Measurements from ENCODE around the gene ACACA. TPM values are rescaled to one million over a fixed set of nuclear protein-coding genes. Genes with fewer than 3 reads are reported as not detected.

ACACA gene
- total RNA-seq, 1 donor from 2014 or later, result 110 TPM

GRCh38 chr17:37060928-37061327 is 345.7 kb downstream of the ACACA start:
- peaks cover 9% of the 10 kb centered on the region for H3K27me3 ChIP-seq
- no peak overlapping the region for H3K4me3 ChIP-seq
- H3K9me3 ChIP-seq, result no peaks in the 10 kb centered on the region
- intact Hi-C loops (cut with DNase I), result no loop called here
- DNase-seq (no peak), ATAC-seq (no peak)
- H3K4me1 ChIP-seq, result no peaks in the 10 kb centered on the region
- H3K27ac ChIP-seq, result no peak overlapping the region
- peaks cover 12% of the 10 kb centered on the region for H3K36me3 ChIP-seq
- TF ChIP-seq CTCF (IDR thresholded peaks at IDR 0.05), result no peak

GRCh38 chr17:37060094-37060493 is 346.5 kb downstream of the ACACA start:
- intact Hi-C loops (cut with DNase I), result no loop called here
- no peak overlapping the region for H3K4me3 ChIP-seq
- H3K36me3 ChIP-seq, result peaks cover 17% of the 10 kb centered on the region
- DNase-seq (no peak), ATAC-seq (no peak)
- TF ChIP-seq CTCF (IDR thresholded peaks at IDR 0.05), result no peak
- H3K27me3 ChIP-seq, result peaks cover 8% of the 10 kb centered on the region
- H3K4me1 ChIP-seq, result no peaks in the 10 kb centered on the region
- no peaks in the 10 kb centered on the region for H3K9me3 ChIP-seq
- no peak overlapping the region for H3K27ac ChIP-seq

DNA sequence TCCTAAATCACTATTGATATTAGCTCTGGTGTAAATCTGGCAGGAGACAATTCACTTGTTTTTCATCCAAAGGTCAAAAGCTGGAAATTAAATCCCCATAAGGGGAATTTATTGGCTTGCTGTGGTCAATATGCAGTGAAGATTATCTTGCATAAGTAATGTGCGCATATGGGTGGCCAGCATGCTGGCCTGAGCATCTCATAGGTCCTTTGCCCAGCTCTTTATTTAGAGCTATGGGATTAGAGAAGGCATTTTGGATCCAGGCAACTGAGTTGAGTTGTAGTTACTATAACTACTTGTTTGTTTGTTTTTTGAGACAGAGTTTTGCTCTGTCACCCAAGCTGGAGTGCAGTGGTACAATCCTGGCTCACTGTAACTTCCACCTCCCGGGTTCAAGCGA is 347.1 kb downstream of the ACACA start:
- peaks cover 2% of the 10 kb centered on the region for H3K27me3 ChIP-seq
- H3K36me3 ChIP-seq, result peaks cover 17% of the 10 kb centered on the region
- intact Hi-C loops (cut with DNase I), result no loop called here
- no peak overlapping the region for H3K27ac ChIP-seq
- no peaks in the 10 kb centered on the region for H3K9me3 ChIP-seq
- ATAC-seq (no peak), DNase-seq (no peak)
- H3K4me3 ChIP-seq, result no peak overlapping the region
- no peaks in the 10 kb centered on the region for H3K4me1 ChIP-seq
- TF ChIP-seq CTCF (IDR thresholded peaks at IDR 0.05), result no peak

DNA sequence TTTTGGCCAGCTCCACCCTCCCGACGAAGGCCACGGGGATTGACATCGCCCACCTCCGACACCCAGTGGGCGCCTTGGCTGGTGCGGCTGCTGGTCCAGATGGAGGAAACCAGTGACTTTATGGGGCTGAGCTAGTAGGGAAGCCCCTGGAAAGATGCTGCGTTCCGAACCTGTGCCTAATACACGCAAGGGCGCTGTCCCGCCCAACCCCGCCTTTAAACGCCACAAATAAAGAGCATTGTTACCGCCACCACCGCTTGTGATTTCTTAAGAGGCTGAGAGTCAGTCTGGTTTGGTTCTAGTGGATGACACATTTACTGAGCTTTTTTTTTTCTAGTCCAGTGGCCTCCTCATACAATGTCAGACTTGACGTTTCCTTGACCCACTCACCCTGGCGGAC is 350.0 kb downstream of the ACACA start:
- no peaks in the 10 kb centered on the region for H3K27me3 ChIP-seq
- H3K4me1 ChIP-seq, result no peaks in the 10 kb centered on the region
- no peak for ATAC-seq
- intact Hi-C loops (cut with DNase I), result no loop called here
- no peak overlapping the region for H3K27ac ChIP-seq
- no peak overlapping the region for H3K4me3 ChIP-seq
- no peak for DNase-seq
- no peaks in the 10 kb centered on the region for H3K9me3 ChIP-seq
- H3K36me3 ChIP-seq, result peaks cover 17% of the 10 kb centered on the region
- no peak for TF ChIP-seq CTCF (IDR thresholded peaks at IDR 0.05)

GRCh38 chr17:37054894-37055293 is 351.7 kb downstream of the ACACA start:
- Histone ChIP-seq H3K27ac (no peak overlapping the region), H3K4me1 (no peaks in the 10 kb centered on the region), H3K36me3 (peaks cover 17% of the 10 kb centered on the region), H3K9me3 (no peaks in the 10 kb centered on the region), H3K27me3 (no peaks in the 10 kb centered on the region), H3K4me3 (no peak overlapping the region)
- ATAC-seq (no peak), DNase-seq (no peak)
- no peak for TF ChIP-seq CTCF (IDR thresholded peaks at IDR 0.05)
- intact Hi-C loops (cut with DNase I), result no loop called here

DNA sequence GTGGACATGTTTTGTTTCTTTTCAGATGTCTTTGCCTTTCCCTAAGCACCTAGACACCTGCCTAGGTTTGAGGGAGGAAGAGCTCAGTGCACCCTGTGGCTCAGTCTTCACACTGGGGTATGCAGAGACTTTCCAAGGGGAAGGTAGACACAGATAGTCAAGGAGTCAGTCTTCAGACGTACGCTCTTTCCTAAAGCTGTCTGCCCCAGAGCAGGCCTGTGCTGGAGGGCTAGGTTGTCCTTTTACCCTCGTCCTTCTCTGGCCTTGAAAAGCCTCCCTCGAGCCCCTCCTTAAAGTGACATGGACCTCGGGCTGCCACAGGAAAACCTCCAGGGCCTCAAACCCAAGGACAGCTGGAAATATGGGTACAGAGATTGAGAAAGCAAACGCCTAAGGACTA is 354.2 kb downstream of the ACACA start:
- no peak for TF ChIP-seq CTCF (IDR thresholded peaks at IDR 0.05)
- Histone ChIP-seq H3K4me1 (no peaks in the 10 kb centered on the region), H3K9me3 (no peaks in the 10 kb centered on the region), H3K36me3 (peaks cover 17% of the 10 kb centered on the region), H3K27ac (no peak overlapping the region), H3K27me3 (no peaks in the 10 kb centered on the region), H3K4me3 (no peak overlapping the region)
- intact Hi-C loops (cut with DNase I), result no loop called here
- DNase-seq (no peak), ATAC-seq (no peak)

Data from upper lobe of right lung (tissue), 1 donor.